ENCODE results near the gene TMEM89. TPM values are rescaled to one million over a fixed set of nuclear protein-coding genes. Genes with fewer than 3 reads are reported as not detected.
A peak's percentile ranks its signal among the peaks of the same experiment; 100 is the strongest.

The TMEM89 gene
- total RNA-seq, 1 donor from 2014 or later = not detected

GRCh38 chr3:48599509-48600285 is 21.9 kb downstream of the TMEM89 start:
- H3K4me1 Mint-ChIP-seq (ENCODE audit: low read depth, unreplicated experiment) = peaks cover 12% of the 10 kb centered on the region
- H3K9me3 Mint-ChIP-seq (ENCODE audit: unreplicated experiment) = peaks cover 11% of the 10 kb centered on the region
- H3K27ac Mint-ChIP-seq (ENCODE audit: unreplicated experiment) = no peak overlapping the region
- peaks cover 5% of the 10 kb centered on the region for H3K36me3 Mint-ChIP-seq (ENCODE audit: unreplicated experiment)
- TF ChIP-seq CTCF (IDR thresholded peaks at IDR 0.05; ENCODE audit: partially characterized antibody, unreplicated experiment) = no peak
- no peak overlapping the region for H3K4me3 Mint-ChIP-seq (ENCODE audit: unreplicated experiment)
- no peak for DNase-seq
- peaks cover 13% of the 10 kb centered on the region for H3K27me3 Mint-ChIP-seq (ENCODE audit: unreplicated experiment)

GRCh38 chr3:48599077-48599501 is 22.5 kb downstream of the TMEM89 start:
- peaks cover 5% of the 10 kb centered on the region for H3K36me3 Mint-ChIP-seq (ENCODE audit: unreplicated experiment)
- H3K4me1 Mint-ChIP-seq (ENCODE audit: low read depth, unreplicated experiment) = peaks cover 12% of the 10 kb centered on the region
- no peak for TF ChIP-seq CTCF (IDR thresholded peaks at IDR 0.05; ENCODE audit: partially characterized antibody, unreplicated experiment)
- H3K27ac Mint-ChIP-seq (ENCODE audit: unreplicated experiment) = no peak overlapping the region
- peaks cover 11% of the 10 kb centered on the region for H3K9me3 Mint-ChIP-seq (ENCODE audit: unreplicated experiment)
- H3K27me3 Mint-ChIP-seq (ENCODE audit: unreplicated experiment) = peaks cover 11% of the 10 kb centered on the region
- DNase-seq = no peak
- H3K4me3 Mint-ChIP-seq (ENCODE audit: unreplicated experiment) = no peak overlapping the region

- Mint-ChIP-seq H3K36me3 (ENCODE audit: unreplicated experiment) (peaks cover 5% of the 10 kb centered on the region), H3K9me3 (ENCODE audit: unreplicated experiment) (peaks cover 11% of the 10 kb centered on the region), H3K4me3 (ENCODE audit: unreplicated experiment) (no peak overlapping the region), H3K4me1 (ENCODE audit: low read depth, unreplicated experiment) (peaks cover 12% of the 10 kb centered on the region), H3K27me3 (ENCODE audit: unreplicated experiment) (peaks cover 13% of the 10 kb centered on the region), H3K27ac (ENCODE audit: unreplicated experiment) (peak overlapping the region; percentile 5)
- DNase-seq = no peak
- no peak for TF ChIP-seq CTCF (IDR thresholded peaks at IDR 0.05; ENCODE audit: partially characterized antibody, unreplicated experiment)
Measured at GRCh38 chr3:48598323-48599076, 23.1 kb downstream of the TMEM89 start.

- Mint-ChIP-seq H3K4me1 (ENCODE audit: low read depth, unreplicated experiment) (peaks cover 12% of the 10 kb centered on the region), H3K9me3 (ENCODE audit: unreplicated experiment) (peaks cover 11% of the 10 kb centered on the region), H3K4me3 (ENCODE audit: unreplicated experiment) (peak overlapping the region; percentile 50), H3K36me3 (ENCODE audit: unreplicated experiment) (peaks cover 5% of the 10 kb centered on the region), H3K27me3 (ENCODE audit: unreplicated experiment) (peaks cover 12% of the 10 kb centered on the region), H3K27ac (ENCODE audit: unreplicated experiment) (peak overlapping the region; percentile 82)
- DNase-seq = peak; percentile 11
- TF ChIP-seq CTCF (IDR thresholded peaks at IDR 0.05; ENCODE audit: partially characterized antibody, unreplicated experiment) = no peak
Measured at GRCh38 chr3:48597408-48597800, 24.2 kb downstream of the TMEM89 start.
